HFFc6 (cell line): ENCODE measurements around the gene ERBB2. TPM values are rescaled to one million over a fixed set of nuclear protein-coding genes. Genes with fewer than 3 reads are reported as not detected.
A peak's percentile ranks its signal among the peaks of the same experiment; 100 is the strongest.
"Not testable (repeated sequence)": the region's sequence is repeated elsewhere in the genome, so short reads cannot be mapped to it uniquely, and the experiment has no call there.

Experiments
- DNase-seq: peaks from one replicate; pipeline ENCODE4 v3.0.0-alpha.2; 2018
- H3K27ac Mint-ChIP-seq: 2 replicates; pipeline ENCODE4 v1.8.0; 2020; ENCODE audit warnings: mild to moderate bottlenecking, mixed read lengths
- H3K27me3 Mint-ChIP-seq: 2 replicates; pipeline ENCODE4 v1.8.0; 2021; ENCODE audit warnings: mild to moderate bottlenecking, moderate library complexity, mixed read lengths; ENCODE audit not compliant: insufficient read depth
- H3K36me3 Mint-ChIP-seq: 2 replicates; pipeline ENCODE4 v1.8.0; 2021; ENCODE audit warnings: low read depth, mixed read lengths
- H3K4me1 Mint-ChIP-seq: 2 replicates; pipeline ENCODE4 v1.8.0; 2020; ENCODE audit warnings: low read depth, mixed read lengths
- H3K4me3 Mint-ChIP-seq: 2 replicates; pipeline ENCODE4 v1.8.0; 2020; ENCODE audit warnings: mild to moderate bottlenecking, moderate library complexity, mixed read lengths
- H3K9me3 Mint-ChIP-seq: 2 replicates; pipeline ENCODE4 v1.8.0; 2020; ENCODE audit warnings: mild to moderate bottlenecking, mixed read lengths
- CTCF ChIP-seq: fragments of 200-600 bp; sonication (generic); IDR thresholded peaks from 2 replicates; pipeline ENCODE4 v1.5.0; 2021; ENCODE audit warnings: antibody characterized with exemption, mild to moderate bottlenecking
- total RNA-seq, 6 experiments: library from RNA; stranded (reverse); fragmentation: NEBNext Ultra II Directional; extraction: Animal tissue kit (Norgen Biotek cat#: 25700); gene quantifications; 2 replicates in 1 of 6; 3 replicates in 5 of 6; pipeline ENCODE4 v1.2.3, GENCODE V29; 2021

Gene ERBB2
- total RNA-seq, 6 experiments from 2014 or later = 51.9 to 67.2 (median 61.0) TPM

DNA sequence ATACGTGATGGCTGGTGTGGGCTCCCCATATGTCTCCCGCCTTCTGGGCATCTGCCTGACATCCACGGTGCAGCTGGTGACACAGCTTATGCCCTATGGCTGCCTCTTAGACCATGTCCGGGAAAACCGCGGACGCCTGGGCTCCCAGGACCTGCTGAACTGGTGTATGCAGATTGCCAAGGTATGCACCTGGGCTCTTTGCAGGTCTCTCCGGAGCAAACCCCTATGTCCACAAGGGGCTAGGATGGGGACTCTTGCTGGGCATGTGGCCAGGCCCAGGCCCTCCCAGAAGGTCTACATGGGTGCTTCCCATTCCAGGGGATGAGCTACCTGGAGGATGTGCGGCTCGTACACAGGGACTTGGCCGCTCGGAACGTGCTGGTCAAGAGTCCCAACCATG is 24.9 kb downstream of the ERBB2 start:
- Mint-ChIP-seq H3K27me3 (peaks cover 5% of the 10 kb centered on the region), H3K9me3 (no peaks in the 10 kb centered on the region), H3K4me3 (no peak overlapping the region), H3K4me1 (peaks cover 6% of the 10 kb centered on the region), H3K27ac (no peak overlapping the region), H3K36me3 (peaks cover 25% of the 10 kb centered on the region; the same call in 1 of the 2 replicates)
- no peak for TF ChIP-seq CTCF
- no peak for DNase-seq

- H3K4me1 Mint-ChIP-seq, H3K27me3 Mint-ChIP-seq, H3K9me3 Mint-ChIP-seq, H3K27ac Mint-ChIP-seq, H3K4me3 Mint-ChIP-seq, DNase-seq: not testable (repeated sequence)
- peaks cover 25% of the 10 kb centered on the region; the same call in 1 of the 2 replicates for H3K36me3 Mint-ChIP-seq
Observed at GRCh38 chr17:39725923-39726322, 26.1 kb downstream of the ERBB2 start.

GRCh38 chr17:39726617-39727016 is 26.8 kb downstream of the ERBB2 start:
- Mint-ChIP-seq H3K9me3 (no peaks in the 10 kb centered on the region), H3K27me3 (peaks cover 3% of the 10 kb centered on the region), H3K4me3 (no peak overlapping the region), H3K4me1 (peaks cover 9% of the 10 kb centered on the region), H3K36me3 (peaks cover 25% of the 10 kb centered on the region; the same call in 1 of the 2 replicates), H3K27ac (no peak overlapping the region)
- TF ChIP-seq CTCF = no peak
- no peak for DNase-seq

- Mint-ChIP-seq H3K27me3 (peaks cover 6% of the 10 kb centered on the region), H3K27ac (no peak overlapping the region), H3K4me1 (peaks cover 9% of the 10 kb centered on the region), H3K4me3 (no peak overlapping the region), H3K9me3 (no peaks in the 10 kb centered on the region), H3K36me3 (peaks cover 25% of the 10 kb centered on the region; the same call in 1 of the 2 replicates)
- no peak for DNase-seq
- TF ChIP-seq CTCF = no peak
Observed at GRCh38 chr17:39727556-39727955, 27.7 kb downstream of the ERBB2 start.

DNA sequence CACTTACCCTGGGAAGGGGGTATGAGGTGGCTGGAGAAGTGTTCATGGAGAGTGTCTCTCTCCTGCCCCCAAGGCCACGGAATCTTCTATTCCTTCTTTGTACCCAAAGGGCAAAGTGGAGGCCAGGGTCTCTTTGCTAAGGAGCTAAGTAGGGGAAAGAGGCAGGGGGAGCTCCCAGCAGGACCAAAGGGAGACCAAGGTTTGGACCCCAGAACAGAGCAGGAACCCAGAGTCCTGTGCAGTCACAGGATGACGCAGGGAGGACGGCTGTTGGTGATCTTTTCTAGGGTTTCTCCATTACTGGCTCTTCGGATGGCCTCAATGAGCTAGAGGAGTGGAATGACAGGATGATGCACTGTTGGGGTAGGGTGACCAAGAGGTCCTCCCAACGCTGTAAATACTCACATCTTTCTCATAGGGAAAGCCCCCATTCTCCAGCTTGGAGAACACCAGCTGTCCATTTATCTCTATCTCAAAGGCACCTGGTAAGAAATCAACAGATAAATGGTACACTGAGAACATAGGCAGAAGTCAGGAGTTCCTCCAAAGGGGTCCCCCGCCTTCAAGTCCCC is 29.5 kb downstream of the ERBB2 start:
- Mint-ChIP-seq H3K9me3 (no peaks in the 10 kb centered on the region), H3K4me3 (peak overlapping the region; percentile 93)

More for the DNA sequence above, 29.5 kb downstream of the ERBB2 start:
- H3K27me3 Mint-ChIP-seq = peaks cover 6% of the 10 kb centered on the region
- H3K27ac Mint-ChIP-seq = peak overlapping the region; percentile 87
- TF ChIP-seq CTCF = no peak
- H3K4me1 Mint-ChIP-seq = peaks cover 9% of the 10 kb centered on the region
- H3K36me3 Mint-ChIP-seq = peaks cover 16% of the 10 kb centered on the region; the same call in 1 of the 2 replicates
- DNase-seq = peak; percentile 8
